DMS 273 (cell line): ENCODE results near the gene RWDD4.
A peak's percentile ranks its signal among the peaks of the same experiment; 100 is the strongest.

Experiments used
- DNase-seq: peaks from one replicate; lab custom pipeline; 2025; ENCODE audit not compliant: unreplicated experiment; lab: John Stamatoyannopoulos, UW

RWDD4 gene

GRCh38 chr4:183602557-183603027 is 56.4 kb downstream of the RWDD4 start:
- peak; percentile 35 for DNase-seq

- DNase-seq = peak; percentile 64
Measured at GRCh38 chr4:183601381-183601780, 57.6 kb downstream of the RWDD4 start.

- DNase-seq = peak; percentile 48
Measured at GRCh38 chr4:183600189-183600685, 58.7 kb downstream of the RWDD4 start.

- DNase-seq = no peak
Measured at GRCh38 chr4:183599690-183600089, 59.3 kb downstream of the RWDD4 start.

GRCh38 chr4:183599284-183599683 is 59.7 kb downstream of the RWDD4 start:
- DNase-seq = no peak

- DNase-seq = no peak
Measured at GRCh38 chr4:183596067-183596757, 62.8 kb downstream of the RWDD4 start.

GRCh38 chr4:183594823-183595222 is 64.2 kb downstream of the RWDD4 start:
- no peak for DNase-seq

- no peak for DNase-seq
Measured at GRCh38 chr4:183591301-183591700, 67.7 kb downstream of the RWDD4 start.
